Upper lobe of left lung (tissue), 6 donors: ENCODE data around the gene MMP23B. TPM values are rescaled to one million over a fixed set of nuclear protein-coding genes. Genes with fewer than 3 reads are reported as not detected.
A peak's percentile ranks its signal among the peaks of the same experiment; 100 is the strongest.

ENCODE experiments used
- ATAC-seq, 2 donors: fragments of 200-7000 bp; cut with Tn5 transposase; one replicate each; pipeline ENCODE4 v1.9.1; 2022; ENCODE audit warnings: mild to moderate bottlenecking in 2 of 2, moderate library complexity in 2 of 2; ENCODE audit not compliant: low FRiP score in 2 of 2
- DNase-seq, 2 donors: peaks; one replicate each; pipeline ENCODE4 v3.0.0-alpha.2; 2019 to 2020
- H3K27ac ChIP-seq, 4 donors: fragments of 200-600 bp; sonication (generic); one replicate each; pipeline ENCODE4 v1.5.1; 2016 to 2019
- H3K27me3 ChIP-seq, 4 donors: fragments of 200-600 bp; sonication (generic); one replicate each; pipeline ENCODE4 v1.5.1; 2017 to 2019
- H3K36me3 ChIP-seq, 4 donors: fragments of 200-600 bp; sonication (generic); one replicate each; pipeline ENCODE4 v1.5.1; 2016 to 2019
- H3K4me1 ChIP-seq, 4 donors: fragments of 200-600 bp; sonication (generic); one replicate each; pipeline ENCODE4 v1.5.1; 2018 to 2019
- H3K4me3 ChIP-seq, 4 donors: fragments of 200-600 bp; sonication (generic); one replicate each; pipeline ENCODE4 v1.5.1; 2017 to 2019; ENCODE audit warnings: mild to moderate bottlenecking in 2 of 4, moderate library complexity in 1 of 4
- H3K9me3 ChIP-seq, 4 donors: fragments of 200-600 bp; sonication (generic); one replicate each; pipeline ENCODE4 v1.5.1; 2018 to 2019
- CTCF ChIP-seq, 6 experiments: fragments of 450-650 bp in 4 of 6; fragments of 200-600 bp in 2 of 6; sonication (generic) in 2 of 6; IDR thresholded peaks; one replicate each; pipeline ENCODE4 v1.5.1; 2016 to 2019; ENCODE audit warnings: antibody characterized with exemption in 6 of 6
- EP300 ChIP-seq, 4 donors: sonication (generic); formaldehyde crosslinking; IDR thresholded peaks; one replicate each; pipeline ENCODE4 v1.5.1; 2017; ENCODE audit warnings: antibody characterized with exemption in 4 of 4, control low read depth in 2 of 4
- POLR2A ChIP-seq, 4 donors: fragments of 450-650 bp; IDR thresholded peaks; one replicate each; pipeline ENCODE4 v1.5.1; 2016 to 2017; ENCODE audit warnings: antibody characterized with exemption in 4 of 4, mild to moderate bottlenecking in 2 of 4
- POLR2AphosphoS5 ChIP-seq, 2 donors: sonication (generic); formaldehyde crosslinking; IDR thresholded peaks; one replicate each; pipeline ENCODE4 v1.5.1; 2017; ENCODE audit warnings: antibody characterized with exemption in 2 of 2
- WGBS, 2 donors: methylation state at CpG; one replicate each; pipeline ENCODE4 v1.1.5; 2017 to 2018; 5-methylcytosine and 5-hydroxymethylcytosine counted together
- total RNA-seq, 6 donors: library from RNA; depleted of rRNA in 4 of 6; stranded (reverse); fragments of >200 nt in 4 of 6; gene quantifications; one replicate each; pipeline versions ENCODE4 v1.1.0 to v1.2.1, GENCODE V29; 2016 to 2021
- donor health status: DM: no; HTN: no; CAD: no; lungs with moderate emphysema.
- donor health status: DM: no; HTN: yes; CAD: no; lungs with severe emphysema.

The MMP23B gene
- total RNA-seq, 6 donors from 2014 or later, result 13.6 to 79.3 (median 33.0) TPM; not detected in 1

- H3K27ac ChIP-seq, result peak overlapping the region; percentile 99 to 100 (median 100)
- no peaks in the 10 kb centered on the region for H3K9me3 ChIP-seq
- H3K4me3 ChIP-seq, result peak overlapping the region; percentile 59 to 100 (median 96)
- peaks cover 0 to 14% (median 6%) of the 10 kb centered on the region in 4 donors for H3K36me3 ChIP-seq
- peaks cover 25 to 51% (median 36%) of the 10 kb centered on the region in 4 donors for H3K4me1 ChIP-seq
- no peaks in the 10 kb centered on the region for H3K27me3 ChIP-seq
- WGBS, 2 donors, result 13 to 24% methylated on average over 9 to 10 of the region's 80 CpGs
- no peak for TF ChIP-seq CTCF (IDR thresholded peaks at IDR 0.05)
- TF ChIP-seq POLR2AphosphoS5 (IDR thresholded peaks at IDR 0.05), result no peak
- no peak for TF ChIP-seq EP300 (IDR thresholded peaks at IDR 0.05)
- no peak for TF ChIP-seq POLR2A (IDR thresholded peaks at IDR 0.05)
- peak; percentile 60 to 94 for DNase-seq
- ATAC-seq, result peak in 1 of 2 donors; percentile 30
Measured at GRCh38 chr1:1616045-1616790, 15.8 kb upstream of the MMP23B start.

GRCh38 chr1:1616838-1617237 is 15.1 kb upstream of the MMP23B start:
- WGBS, 2 donors, result 86 to 94% methylated on average over 3 to 8 of the region's 19 CpGs
- ATAC-seq, result no peak
- DNase-seq, result peak in 1 of 2 donors; percentile 84

GRCh38 chr1:1617516-1617915 is 14.5 kb upstream of the MMP23B start:
- no peak for DNase-seq
- no peak overlapping the region for H3K4me3 ChIP-seq
- H3K4me1 ChIP-seq, result peaks cover 24 to 48% (median 33%) of the 10 kb centered on the region in 4 donors
- TF ChIP-seq EP300 (IDR thresholded peaks at IDR 0.05) (no peak), CTCF (IDR thresholded peaks at IDR 0.05) (no peak), POLR2AphosphoS5 (IDR thresholded peaks at IDR 0.05) (no peak), POLR2A (IDR thresholded peaks at IDR 0.05) (no peak)
- H3K36me3 ChIP-seq, result peaks cover 0 to 14% (median 6%) of the 10 kb centered on the region in 4 donors
- H3K9me3 ChIP-seq, result no peaks in the 10 kb centered on the region
- 90 to 94% methylated on average over 10 to 11 of the region's 11 CpGs for WGBS, 2 donors
- no peak overlapping the region for H3K27ac ChIP-seq
- ATAC-seq, result no peak
- no peaks in the 10 kb centered on the region for H3K27me3 ChIP-seq

More at GRCh38 chr1:1616838-1617237, 15.1 kb upstream of the MMP23B start:
- Histone ChIP-seq H3K27me3 (no peaks in the 10 kb centered on the region), H3K36me3 (peaks cover 0 to 14% (median 6%) of the 10 kb centered on the region in 4 donors), H3K27ac (peak overlapping the region in 1 of 4 donors; percentile 100), H3K4me1 (peaks cover 24 to 50% (median 34%) of the 10 kb centered on the region in 4 donors), H3K4me3 (peak overlapping the region in 3 of 4 donors; percentile 92 to 100 (median 99)), H3K9me3 (no peaks in the 10 kb centered on the region)
- no peak for TF ChIP-seq EP300 (IDR thresholded peaks at IDR 0.05)
- TF ChIP-seq POLR2AphosphoS5 (IDR thresholded peaks at IDR 0.05), result no peak
- TF ChIP-seq POLR2A (IDR thresholded peaks at IDR 0.05), result no peak

- Histone ChIP-seq H3K4me3 (no peak overlapping the region), H3K9me3 (no peaks in the 10 kb centered on the region), H3K36me3 (peaks cover 0 to 14% (median 6%) of the 10 kb centered on the region in 4 donors), H3K27ac (no peak overlapping the region), H3K4me1 (peaks cover 24 to 45% (median 30%) of the 10 kb centered on the region in 4 donors), H3K27me3 (no peaks in the 10 kb centered on the region)
- DNase-seq (peak in 1 of 2 donors; percentile 36), ATAC-seq (no peak)
- TF ChIP-seq POLR2A (IDR thresholded peaks at IDR 0.05) (no peak), CTCF (IDR thresholded peaks at IDR 0.05) (no peak), POLR2AphosphoS5 (IDR thresholded peaks at IDR 0.05) (no peak), EP300 (IDR thresholded peaks at IDR 0.05) (no peak)
- WGBS, 2 donors, result 96 to 97% methylated on average over 5 to 6 of the region's 6 CpGs
Measured at GRCh38 chr1:1617925-1618324, 14.0 kb upstream of the MMP23B start.

- H3K4me1 ChIP-seq, result peaks cover 21 to 39% (median 24%) of the 10 kb centered on the region in 4 donors
- 93 to 100% methylated on average over 1 to 5 of the region's 9 CpGs for WGBS, 2 donors
- H3K9me3 ChIP-seq, result no peaks in the 10 kb centered on the region
- peaks cover 0 to 14% (median 6%) of the 10 kb centered on the region in 4 donors for H3K36me3 ChIP-seq
- no peak overlapping the region for H3K27ac ChIP-seq
- H3K4me3 ChIP-seq, result no peak overlapping the region
- H3K27me3 ChIP-seq, result no peaks in the 10 kb centered on the region
- TF ChIP-seq POLR2AphosphoS5 (IDR thresholded peaks at IDR 0.05) (no peak), CTCF (IDR thresholded peaks at IDR 0.05) (no peak), EP300 (IDR thresholded peaks at IDR 0.05) (no peak), POLR2A (IDR thresholded peaks at IDR 0.05) (no peak)
- ATAC-seq, result no peak
- DNase-seq, result peak in 1 of 2 donors; percentile 66
Measured at GRCh38 chr1:1618396-1619068, 13.4 kb upstream of the MMP23B start.
